Adrenal gland (tissue), 12 donors: Measurements from ENCODE around the gene PKNOX2. TPM values are rescaled to one million over a fixed set of nuclear protein-coding genes. Genes with fewer than 3 reads are reported as not detected.

Source experiments
- DNase-seq, 7 donors: peaks; one replicate each; pipeline ENCODE4 v3.0.0-alpha.2; 2019 to 2020
- H3K27ac ChIP-seq, 5 donors: fragments of 200-600 bp; sonication (generic) in 4 of 5; 1 replicate in 3 of 5; 2 replicates in 2 of 5; pipeline versions ENCODE4 v1.5.1 to v1.8.0; 2016 to 2020; ENCODE audit warnings: mild to moderate bottlenecking in 1 of 5
- H3K27me3 ChIP-seq: fragments of 200-600 bp; 2 replicates; pipeline ENCODE4 v1.8.0; 2021
- H3K36me3 ChIP-seq, 2 donors: fragments of 200-600 bp; replicated peaks in 1 of 2; 1 replicate in 1 of 2; 2 replicates in 1 of 2; pipeline versions ENCODE4 v1.5.1 to v1.8.0; 2018 to 2022
- H3K4me1 ChIP-seq, 2 donors: fragments of 200-600 bp; replicated peaks in 1 of 2; 1 replicate in 1 of 2; 2 replicates in 1 of 2; pipeline versions ENCODE4 v1.5.1 to v1.8.0; 2018 to 2021
- H3K4me3 ChIP-seq, 4 donors: fragments of 200-600 bp; sonication (generic) in 3 of 4; one replicate each; pipeline ENCODE4 v1.5.1; 2016 to 2018
- H3K9me3 ChIP-seq, 3 donors: fragments of 200-600 bp; sonication (generic) in 1 of 3; replicated peaks in 1 of 3; 1 replicate in 2 of 3; 2 replicates in 1 of 3; pipeline versions ENCODE4 v1.5.1 to v1.8.0; 2016 to 2021
- POLR2A ChIP-seq, 2 donors: fragments of 450-650 bp; IDR thresholded peaks; one replicate each; pipeline ENCODE4 v1.6.1; 2017; ENCODE audit warnings: antibody characterized with exemption in 2 of 2, mild to moderate bottlenecking in 2 of 2, moderate library complexity in 1 of 2
- WGBS, 4 donors: extraction: QIAGEN DNeasy Blood & Tissue Kit in 2 of 4; methylation state at CpG; one replicate each; pipeline versions ENCODE4 v1.1.5 to v1.1.7; 2013 to 2017; 5-methylcytosine and 5-hydroxymethylcytosine counted together
- intact Hi-C, 2 donors: fragments of 100-400 bp; cut with DNase I; formaldehyde crosslinking; loops; one replicate each; pipeline versions ENCODE4 v1.14.1 to v1.15.0; 2022 to 2023
- polyA plus RNA-seq, 3 donors: library from polyadenylated mRNA; stranded (reverse); fragments of 200-250 nt in 2 of 3; fragments of 350-450 nt in 1 of 3; fragmentation: Illumina TruSeq in 1 of 3; extraction: RNeasy Lipid Tissue Mini Kit (QIAGEN cat#74804) in 1 of 3; gene quantifications; one replicate each; pipeline ENCODE4 v1.2.3, GENCODE V29; 2013 to 2014
- total RNA-seq, 9 donors: library from RNA; depleted of rRNA in 4 of 9; stranded (reverse); fragments of >200 nt in 4 of 9; fragments of 120-200 nt in 1 of 9; fragmentation: NEBNext Ultra II Directional in 1 of 9; extraction: Animal tissue kit (Norgen Biotek cat#: 25700) in 1 of 9; gene quantifications; one replicate each; pipeline versions ENCODE4 v1.1.0 to v1.2.4, GENCODE V29; 2013 to 2023
- TF ChIP-seq, protein P1 (sequence below), 6 experiments: fragments of 450-650 bp in 4 of 6; fragments of 200-600 bp in 2 of 6; sonication (generic) in 1 of 6; IDR thresholded peaks; 1 replicate in 5 of 6; 2 replicates in 1 of 6; pipeline versions ENCODE4 v1.5.1 to v1.8.0; 2016 to 2021; ENCODE audit warnings: antibody characterized with exemption in 6 of 6, mild to moderate bottlenecking in 2 of 6, moderate library complexity in 1 of 6
- donor health status: healthy with polysubstance abuse.
- donor health status: Bipolar disorder and iron deficiency.
- donor health status: DM: yes; HTN: yes; CAD: no.
- donor health status: DM: no; HTN: no; CAD: no.
- donor health status: DM: no; HTN: no; CAD: no.
- donor health status: DM: yes; HTN: yes; CAD: no.

PKNOX2 gene
- total and polyA plus RNA-seq, 12 donors: 1.2 to 34.7 (median 3.1) TPM

DNA sequence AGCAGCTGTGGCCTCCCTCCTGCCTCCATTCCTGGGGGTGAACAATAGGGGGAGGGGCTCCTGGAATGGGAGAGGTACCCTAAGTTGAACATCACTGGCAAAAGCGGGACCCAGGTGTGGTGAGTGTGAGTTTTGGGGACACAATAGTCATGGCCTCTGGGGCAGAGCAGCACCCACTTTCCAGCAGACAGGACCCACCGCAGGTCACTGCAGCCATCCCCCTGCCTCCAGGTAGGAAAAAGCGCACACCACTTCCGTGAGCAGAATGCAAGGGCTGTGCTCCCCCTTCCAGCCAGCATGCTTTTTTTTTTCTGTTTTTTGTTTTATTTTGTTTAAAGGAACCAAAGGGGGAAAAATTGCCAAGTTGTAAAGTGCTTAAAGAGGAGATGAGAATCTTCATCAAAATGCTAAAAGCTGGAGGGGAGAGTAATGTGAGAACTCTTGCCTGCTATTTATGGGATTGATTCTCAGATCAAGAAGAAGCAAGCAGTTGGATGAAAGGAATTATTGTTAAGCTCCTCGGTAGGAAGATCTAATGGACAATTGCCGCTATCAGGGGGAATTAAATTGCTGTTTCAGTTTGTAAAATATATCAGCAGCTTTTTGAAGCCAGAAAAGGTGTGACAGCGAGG lies 178.7 kb downstream of the PKNOX2 start:
- DNase-seq: no peak
- H3K27me3 ChIP-seq: no peaks in the 10 kb centered on the region
- H3K9me3 ChIP-seq: no peaks in the 10 kb centered on the region
- intact Hi-C loops: loop anchor here (10.0 kb wide), 2 partner anchors 378 to 388 kb away; partner anchors contain the start of gene CCDC15 (in 1 of the 2)
- TF ChIP-seq, protein P1, sequence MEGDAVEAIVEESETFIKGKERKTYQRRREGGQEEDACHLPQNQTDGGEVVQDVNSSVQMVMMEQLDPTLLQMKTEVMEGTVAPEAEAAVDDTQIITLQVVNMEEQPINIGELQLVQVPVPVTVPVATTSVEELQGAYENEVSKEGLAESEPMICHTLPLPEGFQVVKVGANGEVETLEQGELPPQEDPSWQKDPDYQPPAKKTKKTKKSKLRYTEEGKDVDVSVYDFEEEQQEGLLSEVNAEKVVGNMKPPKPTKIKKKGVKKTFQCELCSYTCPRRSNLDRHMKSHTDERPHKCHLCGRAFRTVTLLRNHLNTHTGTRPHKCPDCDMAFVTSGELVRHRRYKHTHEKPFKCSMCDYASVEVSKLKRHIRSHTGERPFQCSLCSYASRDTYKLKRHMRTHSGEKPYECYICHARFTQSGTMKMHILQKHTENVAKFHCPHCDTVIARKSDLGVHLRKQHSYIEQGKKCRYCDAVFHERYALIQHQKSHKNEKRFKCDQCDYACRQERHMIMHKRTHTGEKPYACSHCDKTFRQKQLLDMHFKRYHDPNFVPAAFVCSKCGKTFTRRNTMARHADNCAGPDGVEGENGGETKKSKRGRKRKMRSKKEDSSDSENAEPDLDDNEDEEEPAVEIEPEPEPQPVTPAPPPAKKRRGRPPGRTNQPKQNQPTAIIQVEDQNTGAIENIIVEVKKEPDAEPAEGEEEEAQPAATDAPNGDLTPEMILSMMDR (IDR thresholded peaks at IDR 0.05): no peak
- no peak for TF ChIP-seq POLR2A (IDR thresholded peaks at IDR 0.05)
- H3K27ac ChIP-seq: no peak overlapping the region
- H3K4me3 ChIP-seq: no peak overlapping the region
- whole genome bisulfite sequencing, 4 donors: 84 to 92% (median 87%) methylated on average over 7 of the region's 7 CpGs
- H3K36me3 ChIP-seq: no peaks in the 10 kb centered on the region
- peaks cover 0 to 5% of the 10 kb centered on the region in 2 donors for H3K4me1 ChIP-seq

- Histone ChIP-seq H3K9me3 (no peaks in the 10 kb centered on the region), H3K4me1 (peaks cover 0 to 5% of the 10 kb centered on the region in 2 donors), H3K4me3 (no peak overlapping the region), H3K36me3 (no peaks in the 10 kb centered on the region), H3K27me3 (no peaks in the 10 kb centered on the region), H3K27ac (no peak overlapping the region)
- TF ChIP-seq, protein P1 (IDR thresholded peaks at IDR 0.05): no peak
- no peak for TF ChIP-seq POLR2A (IDR thresholded peaks at IDR 0.05)
- DNase-seq: no peak
- intact Hi-C loops: loop anchor here (10.0 kb wide), 2 partner anchors 379 to 389 kb away; partner anchors contain the start of gene CCDC15 (in 1 of the 2)
- WGBS, 4 donors: 81 to 92% (median 87%) methylated on average over 13 of the region's 13 CpGs
Observed at GRCh38 chr11:125343718-125344131, 179.2 kb downstream of the PKNOX2 start.

DNA sequence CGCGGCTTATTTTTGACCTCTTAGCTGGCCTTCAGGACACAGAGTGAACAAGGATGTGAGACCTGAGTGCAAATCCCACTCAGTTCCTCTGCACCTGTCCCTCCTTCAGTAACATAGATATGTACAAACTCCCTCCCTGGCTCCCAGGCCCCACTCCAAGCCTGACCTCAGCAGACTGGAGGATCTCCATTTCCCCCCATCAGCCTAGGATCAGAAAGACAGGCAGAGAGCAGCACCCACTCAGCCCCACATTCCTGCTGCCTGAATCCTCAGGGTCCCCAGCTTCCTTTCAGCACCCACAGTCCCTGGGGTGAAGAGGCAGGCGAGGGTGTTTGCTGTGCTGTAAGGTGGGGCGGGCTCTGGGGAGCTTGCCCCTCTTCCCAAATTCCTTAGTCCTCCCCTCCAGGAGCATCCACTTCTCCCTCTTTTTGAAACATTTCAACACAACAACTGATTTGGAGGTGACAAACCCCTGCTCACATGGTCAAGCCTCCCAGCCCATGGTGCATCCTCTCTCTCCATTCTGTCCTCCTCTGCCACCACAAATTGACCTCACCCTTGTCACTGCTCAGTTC lies 180.4 kb downstream of the PKNOX2 start:
- no peak overlapping the region for H3K27ac ChIP-seq
- no peaks in the 10 kb centered on the region for H3K36me3 ChIP-seq
- H3K27me3 ChIP-seq: no peaks in the 10 kb centered on the region
- TF ChIP-seq, protein P1 (IDR thresholded peaks at IDR 0.05): no peak
- no peak for TF ChIP-seq POLR2A (IDR thresholded peaks at IDR 0.05)
- 87 to 95% (median 92%) methylated on average over 3 to 4 of the region's 4 CpGs for WGBS, 4 donors
- no peaks in the 10 kb centered on the region for H3K9me3 ChIP-seq
- no peak overlapping the region for H3K4me3 ChIP-seq
- H3K4me1 ChIP-seq: peaks cover 0 to 5% of the 10 kb centered on the region in 2 donors
- DNase-seq: no peak
- intact Hi-C loops: loop anchor here (5.0 to 10.0 kb wide), 4 partner anchors 183 to 390 kb away; partner anchors contain the start of genes PKNOX2 (in 2 of the 2) and CCDC15 (in 1 of the 2)

DNA sequence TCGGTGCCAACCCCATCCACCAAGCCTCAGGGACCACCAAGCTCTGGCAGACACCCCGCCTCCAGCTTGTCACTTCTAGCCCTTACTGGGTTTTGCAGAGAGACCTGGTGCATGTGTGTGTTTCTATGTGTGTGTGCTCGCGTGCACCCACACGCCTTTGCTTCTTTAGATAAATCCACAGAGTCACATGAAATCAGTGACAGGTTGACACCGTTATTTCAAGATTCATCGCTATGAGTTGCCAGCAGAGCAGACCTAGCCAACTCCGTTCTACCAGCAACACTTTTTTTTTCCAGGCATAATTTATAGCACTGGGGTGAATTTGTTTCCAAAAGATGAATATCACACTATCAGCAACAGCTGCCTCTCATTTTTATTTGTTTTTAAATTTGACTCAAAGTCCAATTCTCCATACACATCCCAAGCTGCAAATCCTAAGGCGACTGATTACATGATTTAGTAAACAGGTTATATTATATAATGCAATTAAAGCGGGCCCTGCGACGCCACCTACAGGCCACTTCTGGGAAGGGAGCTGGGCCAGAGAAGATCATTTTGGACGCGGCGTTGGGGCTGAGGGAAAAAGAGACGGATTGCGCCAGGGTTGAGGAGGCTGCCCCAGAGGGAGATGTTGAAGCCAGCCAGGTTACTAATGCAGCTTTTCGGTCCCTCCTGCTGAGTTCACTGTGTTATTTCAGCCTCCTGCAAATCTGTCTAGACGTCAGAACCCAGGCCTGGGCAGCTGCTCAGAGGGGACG lies 181.0 kb downstream of the PKNOX2 start:
- Histone ChIP-seq H3K9me3 (no peaks in the 10 kb centered on the region), H3K36me3 (no peaks in the 10 kb centered on the region), H3K27me3 (no peaks in the 10 kb centered on the region), H3K4me3 (no peak overlapping the region), H3K27ac (peak overlapping the region in 2 of 5 donors; percentile 34 to 35), H3K4me1 (peaks cover 0 to 5% of the 10 kb centered on the region in 2 donors)
- intact Hi-C loops: loop anchor here (5.0 to 10.0 kb wide), 4 partner anchors 183 to 391 kb away; partner anchors contain the start of genes PKNOX2 (in 2 of the 2) and CCDC15 (in 1 of the 2)
- DNase-seq: peak; percentile 51 to 91 (median 78)
- WGBS, 4 donors: 30 to 31% (median 31%) methylated on average over 17 to 20 of the region's 20 CpGs
- TF ChIP-seq, protein P1 (IDR thresholded peaks at IDR 0.05): peak; percentile 71 to 86 (median 80)
- TF ChIP-seq POLR2A (IDR thresholded peaks at IDR 0.05): no peak
